ENCODE measurements around the gene ADAT2. TPM values are rescaled to one million over a fixed set of nuclear protein-coding genes. Genes with fewer than 3 reads are reported as not detected.

Gene ADAT2
- total and polyA plus RNA-seq, 2 donors (not counting 1 experiment from before 2014, with no cell fraction given) = 13.6 to 16.0 TPM

GRCh38 chr6:143401636-143402370 lies 48.7 kb downstream of the ADAT2 start:
- Histone ChIP-seq H3K4me2 (replicated peaks; ENCODE audit: low read depth, low read length, poor library complexity, severe bottlenecking) (no peak overlapping the region), H2AFZ (ENCODE audit: insufficient read depth, low read depth, low read length, poor library complexity, severe bottlenecking) (no peak overlapping the region), H3K4me1 (ENCODE audit: control insufficient read depth in 2 of 2, insufficient read depth in 2 of 2, low read length in 2 of 2) (peaks cover 0 to 8% of the 10 kb centered on the region in 2 donors), H3K79me2 (ENCODE audit: control insufficient read depth, insufficient read depth, low read length) (no peaks in the 10 kb centered on the region), H3K27me3 (replicated peaks in 1 of 4; ENCODE audit: control extremely low read depth in 1 of 4, control insufficient read depth in 3 of 4, insufficient read depth in 4 of 4, low read length in 3 of 4) (no peaks in the 10 kb centered on the region), H3K9ac (ENCODE audit: low read length) (no peak overlapping the region), H3K9me3 (ENCODE audit: control extremely low read depth in 1 of 3, control insufficient read depth in 2 of 3, insufficient read depth in 1 of 3, low read length in 2 of 3) (no peaks in the 10 kb centered on the region), H3K27ac (ENCODE audit: low read length in 2 of 2) (no peak overlapping the region), H3K4me3 (ENCODE audit: control extremely low read depth in 1 of 5, extremely low read depth in 1 of 5, insufficient read depth in 1 of 5, low read depth in 2 of 5, low read length in 4 of 5) (no peak overlapping the region), H3K36me3 (replicated peaks in 1 of 2; ENCODE audit: control extremely low read depth in 1 of 2, control insufficient read depth in 1 of 2, extremely low read depth in 1 of 2, insufficient read depth in 2 of 2, low read length in 1 of 2) (no peaks in the 10 kb centered on the region), H4K20me1 (ENCODE audit: control insufficient read depth, insufficient read depth, low read length, poor library complexity, severe bottlenecking) (no peaks in the 10 kb centered on the region)
- Mint-ChIP-seq H3K4me1 (peaks cover 18% of the 10 kb centered on the region), H3K27ac (no peak overlapping the region), H3K4me3 (no peak overlapping the region), H3K27me3 (peaks cover 5% of the 10 kb centered on the region), H3K9me3 (ENCODE audit: insufficient read depth) (no peaks in the 10 kb centered on the region)
- WGBS (ENCODE audit: insufficient coverage) = 75% methylated on average over 4 of the region's 5 CpGs
- DNase-seq = no peak
- TF ChIP-seq, protein P1, sequence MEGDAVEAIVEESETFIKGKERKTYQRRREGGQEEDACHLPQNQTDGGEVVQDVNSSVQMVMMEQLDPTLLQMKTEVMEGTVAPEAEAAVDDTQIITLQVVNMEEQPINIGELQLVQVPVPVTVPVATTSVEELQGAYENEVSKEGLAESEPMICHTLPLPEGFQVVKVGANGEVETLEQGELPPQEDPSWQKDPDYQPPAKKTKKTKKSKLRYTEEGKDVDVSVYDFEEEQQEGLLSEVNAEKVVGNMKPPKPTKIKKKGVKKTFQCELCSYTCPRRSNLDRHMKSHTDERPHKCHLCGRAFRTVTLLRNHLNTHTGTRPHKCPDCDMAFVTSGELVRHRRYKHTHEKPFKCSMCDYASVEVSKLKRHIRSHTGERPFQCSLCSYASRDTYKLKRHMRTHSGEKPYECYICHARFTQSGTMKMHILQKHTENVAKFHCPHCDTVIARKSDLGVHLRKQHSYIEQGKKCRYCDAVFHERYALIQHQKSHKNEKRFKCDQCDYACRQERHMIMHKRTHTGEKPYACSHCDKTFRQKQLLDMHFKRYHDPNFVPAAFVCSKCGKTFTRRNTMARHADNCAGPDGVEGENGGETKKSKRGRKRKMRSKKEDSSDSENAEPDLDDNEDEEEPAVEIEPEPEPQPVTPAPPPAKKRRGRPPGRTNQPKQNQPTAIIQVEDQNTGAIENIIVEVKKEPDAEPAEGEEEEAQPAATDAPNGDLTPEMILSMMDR (IDR thresholded peaks at IDR 0.05) = no peak
- no peak for TF ChIP-seq EZH2 (IDR thresholded peaks at IDR 0.05; ENCODE audit: borderline replicate concordance, insufficient read depth, low read depth, low read length, poor library complexity, severe bottlenecking)
- no peak for ATAC-seq (ENCODE audit: low read depth)
- ChIA-PET POLR2A (no interaction called here), CTCF (no interaction called here)
- intact Hi-C loops (cut with micrococcal nuclease) = no loop called here

GRCh38 chr6:143401068-143401446 lies 49.4 kb downstream of the ADAT2 start:
- Mint-ChIP-seq H3K9me3 (ENCODE audit: insufficient read depth) (no peaks in the 10 kb centered on the region), H3K27me3 (peaks cover 5% of the 10 kb centered on the region), H3K27ac (no peak overlapping the region), H3K4me3 (no peak overlapping the region), H3K4me1 (peaks cover 14% of the 10 kb centered on the region)
- intact Hi-C loops (cut with micrococcal nuclease) = no loop called here
- Histone ChIP-seq H3K9ac (ENCODE audit: low read length) (no peak overlapping the region), H2AFZ (ENCODE audit: insufficient read depth, low read depth, low read length, poor library complexity, severe bottlenecking) (no peak overlapping the region), H3K27me3 (replicated peaks in 1 of 4; ENCODE audit: control extremely low read depth in 1 of 4, control insufficient read depth in 3 of 4, insufficient read depth in 4 of 4, low read length in 3 of 4) (no peaks in the 10 kb centered on the region), H3K79me2 (ENCODE audit: control insufficient read depth, insufficient read depth, low read length) (no peaks in the 10 kb centered on the region), H3K9me3 (ENCODE audit: control extremely low read depth in 1 of 3, control insufficient read depth in 2 of 3, insufficient read depth in 1 of 3, low read length in 2 of 3) (no peaks in the 10 kb centered on the region), H3K4me3 (ENCODE audit: control extremely low read depth in 1 of 5, extremely low read depth in 1 of 5, insufficient read depth in 1 of 5, low read depth in 2 of 5, low read length in 4 of 5) (no peak overlapping the region), H3K4me1 (ENCODE audit: control insufficient read depth in 2 of 2, insufficient read depth in 2 of 2, low read length in 2 of 2) (peaks cover 0 to 2% of the 10 kb centered on the region in 2 donors), H4K20me1 (ENCODE audit: control insufficient read depth, insufficient read depth, low read length, poor library complexity, severe bottlenecking) (no peaks in the 10 kb centered on the region), H3K4me2 (replicated peaks; ENCODE audit: low read depth, low read length, poor library complexity, severe bottlenecking) (no peak overlapping the region), H3K27ac (ENCODE audit: low read length in 2 of 2) (no peak overlapping the region), H3K36me3 (replicated peaks in 1 of 2; ENCODE audit: control extremely low read depth in 1 of 2, control insufficient read depth in 1 of 2, extremely low read depth in 1 of 2, insufficient read depth in 2 of 2, low read length in 1 of 2) (no peaks in the 10 kb centered on the region)
- DNase-seq (no peak), ATAC-seq (ENCODE audit: low read depth) (no peak)
- CTCF ChIA-PET = no interaction called here
- POLR2A ChIA-PET = no interaction called here
- WGBS (ENCODE audit: insufficient coverage) = 33% methylated on average over 1 of the region's 1 CpG
- no peak for TF ChIP-seq EZH2 (IDR thresholded peaks at IDR 0.05; ENCODE audit: borderline replicate concordance, insufficient read depth, low read depth, low read length, poor library complexity, severe bottlenecking)
- TF ChIP-seq, protein P1 (IDR thresholded peaks at IDR 0.05) = no peak

Measured in B cell (primary cell).